Right lobe of liver (tissue), 6 donors: ENCODE data around the gene PDPK1. TPM values are rescaled to one million over a fixed set of nuclear protein-coding genes. Genes with fewer than 3 reads are reported as not detected.
A peak's percentile ranks its signal among the peaks of the same experiment; 100 is the strongest.

Source experiments
- ATAC-seq, 4 donors: fragments of 200-7000 bp; cut with Tn5 transposase; one replicate each; pipeline ENCODE4 v1.9.1; 2020; ENCODE audit warnings: mild to moderate bottlenecking in 4 of 4, moderate library complexity in 4 of 4
- DNase-seq, 3 donors: peaks; one replicate each; pipeline ENCODE4 v3.0.0-alpha.2; 2020
- H3K27ac ChIP-seq, 3 donors: fragments of 200-600 bp; one replicate each; pipeline ENCODE4 v1.8.0; 2022
- H3K27me3 ChIP-seq, 2 donors: fragments of 200-600 bp; one replicate each; pipeline ENCODE4 v1.8.0; 2022
- H3K36me3 ChIP-seq, 4 donors: fragments of 200-600 bp; sonication (generic) in 1 of 4; one replicate each; pipeline versions ENCODE4 v1.5.1 to v1.8.0; 2017 to 2022; ENCODE audit warnings: control low read depth in 1 of 4
- H3K4me1 ChIP-seq, 4 donors: fragments of 200-600 bp; sonication (generic) in 1 of 4; one replicate each; pipeline versions ENCODE4 v1.5.1 to v1.8.0; 2017 to 2022; ENCODE audit warnings: control low read depth in 1 of 4
- H3K4me3 ChIP-seq, 3 donors: fragments of 200-600 bp; one replicate each; pipeline ENCODE4 v1.8.0; 2022
- H3K9me3 ChIP-seq, 4 donors: fragments of 200-600 bp; sonication (generic) in 1 of 4; one replicate each; pipeline versions ENCODE4 v1.5.1 to v1.8.0; 2017 to 2022; ENCODE audit warnings: control low read depth in 1 of 4
- POLR2A ChIP-seq: fragments of 450-650 bp; IDR thresholded peaks from one replicate; pipeline ENCODE4 v1.6.1; 2017; ENCODE audit warnings: antibody characterized with exemption, mild to moderate bottlenecking
- WGBS: methylation state at CpG from one replicate; pipeline ENCODE4 v1.1.6; 2018; ENCODE audit warnings: low coverage, low lambda C conversion rate; ENCODE audit not compliant: insufficient coverage; ENCODE audit errors: missing lambda C conversion rate; 5-methylcytosine and 5-hydroxymethylcytosine counted together
- intact Hi-C, 2 donors: fragments of 100-400 bp; cut with DNase I; formaldehyde crosslinking; loops; one replicate each; pipeline versions ENCODE4 v1.11.2 to v1.14.1; 2022
- total RNA-seq, 6 experiments: library from RNA; depleted of rRNA in 2 of 6; stranded (reverse); fragments of >200 nt in 2 of 6; fragmentation: NEBNext Ultra II Directional in 3 of 6; extraction: Animal tissue kit (Norgen Biotek cat#: 25700) in 3 of 6; gene quantifications; one replicate each; pipeline versions ENCODE4 v1.1.0 to v1.2.4, GENCODE V29; 2016 to 2023
- TF ChIP-seq, protein P1 (sequence below), 4 donors: fragments of 200-600 bp in 3 of 4; fragments of 450-650 bp in 1 of 4; IDR thresholded peaks; one replicate each; pipeline versions ENCODE4 v1.5.1 to v1.8.0; 2016 to 2022; ENCODE audit warnings: antibody characterized with exemption in 4 of 4, mild to moderate bottlenecking in 2 of 4
- donor health status: DM: no; HTN: yes; CAD: no.
- donor health status: DM: no; HTN: no; CAD: no.
- donor health status: DM: no; HTN: no; CAD: no.
- donor health status: DM: no; HTN: yes; CAD: no.
- donor health status: DM: no; HTN: yes; CAD: no.

The PDPK1 gene
- total RNA-seq, 6 experiments from 2014 or later: 20.7 to 28.3 (median 24.5) TPM

DNA sequence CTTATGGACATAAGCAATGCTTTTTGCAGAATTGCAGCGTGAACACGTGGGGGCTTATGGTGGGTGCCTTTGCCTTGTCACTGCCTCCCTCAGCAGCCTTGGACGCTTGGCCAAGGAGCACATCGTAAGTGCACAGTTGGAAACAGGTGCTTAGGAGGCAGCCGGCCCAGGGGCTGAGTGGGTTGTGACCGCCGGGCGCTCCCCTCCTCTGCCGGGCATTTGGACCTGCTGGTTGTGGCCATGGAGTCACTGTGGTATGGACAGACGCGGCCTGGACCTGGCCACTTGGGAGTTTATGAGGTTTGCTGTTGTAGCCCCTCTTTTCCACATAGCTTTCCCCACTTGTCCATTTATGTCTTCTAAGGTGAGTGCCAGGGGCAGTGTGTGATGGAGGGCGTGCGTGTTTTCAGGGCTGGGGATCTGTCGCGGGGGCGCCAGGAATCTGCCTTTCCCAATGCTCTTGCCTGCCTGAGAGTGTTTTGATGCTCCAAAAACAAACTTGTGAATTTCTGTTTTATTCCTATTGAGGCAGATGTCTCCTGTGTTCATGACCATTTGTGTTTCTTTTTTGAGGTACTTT, 49.2 kb downstream of the PDPK1 start:
- no peak overlapping the region for H3K27ac ChIP-seq
- no peaks in the 10 kb centered on the region for H3K4me1 ChIP-seq
- no peak for ATAC-seq
- peaks cover 0 to 70% (median 11%) of the 10 kb centered on the region in 4 donors for H3K36me3 ChIP-seq
- no peaks in the 10 kb centered on the region for H3K9me3 ChIP-seq
- WGBS: 83% methylated on average over 7 of the region's 16 CpGs
- intact Hi-C loops: no loop called here
- no peaks in the 10 kb centered on the region for H3K27me3 ChIP-seq
- peak in 2 of 3 donors; percentile 10 to 48 for DNase-seq
- H3K4me3 ChIP-seq: no peak overlapping the region
- TF ChIP-seq, protein P1, sequence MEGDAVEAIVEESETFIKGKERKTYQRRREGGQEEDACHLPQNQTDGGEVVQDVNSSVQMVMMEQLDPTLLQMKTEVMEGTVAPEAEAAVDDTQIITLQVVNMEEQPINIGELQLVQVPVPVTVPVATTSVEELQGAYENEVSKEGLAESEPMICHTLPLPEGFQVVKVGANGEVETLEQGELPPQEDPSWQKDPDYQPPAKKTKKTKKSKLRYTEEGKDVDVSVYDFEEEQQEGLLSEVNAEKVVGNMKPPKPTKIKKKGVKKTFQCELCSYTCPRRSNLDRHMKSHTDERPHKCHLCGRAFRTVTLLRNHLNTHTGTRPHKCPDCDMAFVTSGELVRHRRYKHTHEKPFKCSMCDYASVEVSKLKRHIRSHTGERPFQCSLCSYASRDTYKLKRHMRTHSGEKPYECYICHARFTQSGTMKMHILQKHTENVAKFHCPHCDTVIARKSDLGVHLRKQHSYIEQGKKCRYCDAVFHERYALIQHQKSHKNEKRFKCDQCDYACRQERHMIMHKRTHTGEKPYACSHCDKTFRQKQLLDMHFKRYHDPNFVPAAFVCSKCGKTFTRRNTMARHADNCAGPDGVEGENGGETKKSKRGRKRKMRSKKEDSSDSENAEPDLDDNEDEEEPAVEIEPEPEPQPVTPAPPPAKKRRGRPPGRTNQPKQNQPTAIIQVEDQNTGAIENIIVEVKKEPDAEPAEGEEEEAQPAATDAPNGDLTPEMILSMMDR (IDR thresholded peaks at IDR 0.05): no peak
- no peak for TF ChIP-seq POLR2A

DNA sequence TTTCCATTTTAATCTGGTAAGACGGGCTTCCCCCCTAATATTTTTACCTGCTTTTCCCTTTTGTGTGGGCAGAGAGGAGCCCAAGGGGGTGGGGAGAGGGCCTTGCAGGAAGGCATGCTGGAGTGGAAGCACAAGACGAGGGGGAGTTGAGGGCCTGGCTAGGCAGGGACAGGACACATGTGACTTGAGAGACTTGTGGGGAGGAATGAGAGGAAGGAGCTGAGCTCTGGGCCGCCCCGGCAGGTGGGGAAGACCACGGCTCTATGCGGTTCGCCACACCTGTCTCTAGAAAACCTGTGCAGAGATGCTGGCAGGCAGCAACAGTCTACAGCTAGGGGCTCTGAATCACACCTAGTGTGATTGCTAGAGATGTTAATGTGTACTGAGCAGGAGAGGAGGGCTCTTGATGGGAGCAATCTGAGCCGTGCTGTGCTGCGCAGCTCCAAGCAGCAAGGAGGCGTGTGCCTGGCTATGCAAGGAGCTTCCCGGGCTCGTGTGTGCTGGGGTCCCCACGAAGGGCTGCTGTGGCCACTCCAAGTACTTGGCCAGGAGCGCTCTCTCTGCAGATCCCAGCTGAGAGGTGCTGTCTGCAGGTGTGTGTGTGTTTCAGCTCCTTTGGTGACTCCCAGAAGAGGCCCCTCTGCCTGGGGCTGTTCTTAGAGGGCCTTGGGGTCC, 50.2 kb downstream of the PDPK1 start:
- Histone ChIP-seq H3K9me3 (no peaks in the 10 kb centered on the region), H3K27me3 (no peaks in the 10 kb centered on the region), H3K4me1 (no peaks in the 10 kb centered on the region), H3K27ac (no peak overlapping the region), H3K36me3 (peaks cover 0 to 73% (median 11%) of the 10 kb centered on the region in 4 donors), H3K4me3 (no peak overlapping the region)
- 100% methylated on average over 2 of the region's 14 CpGs for WGBS
- intact Hi-C loops: no loop called here
- TF ChIP-seq, protein P1 (IDR thresholded peaks at IDR 0.05): no peak
- no peak for TF ChIP-seq POLR2A
- DNase-seq: no peak
- ATAC-seq: no peak

DNA sequence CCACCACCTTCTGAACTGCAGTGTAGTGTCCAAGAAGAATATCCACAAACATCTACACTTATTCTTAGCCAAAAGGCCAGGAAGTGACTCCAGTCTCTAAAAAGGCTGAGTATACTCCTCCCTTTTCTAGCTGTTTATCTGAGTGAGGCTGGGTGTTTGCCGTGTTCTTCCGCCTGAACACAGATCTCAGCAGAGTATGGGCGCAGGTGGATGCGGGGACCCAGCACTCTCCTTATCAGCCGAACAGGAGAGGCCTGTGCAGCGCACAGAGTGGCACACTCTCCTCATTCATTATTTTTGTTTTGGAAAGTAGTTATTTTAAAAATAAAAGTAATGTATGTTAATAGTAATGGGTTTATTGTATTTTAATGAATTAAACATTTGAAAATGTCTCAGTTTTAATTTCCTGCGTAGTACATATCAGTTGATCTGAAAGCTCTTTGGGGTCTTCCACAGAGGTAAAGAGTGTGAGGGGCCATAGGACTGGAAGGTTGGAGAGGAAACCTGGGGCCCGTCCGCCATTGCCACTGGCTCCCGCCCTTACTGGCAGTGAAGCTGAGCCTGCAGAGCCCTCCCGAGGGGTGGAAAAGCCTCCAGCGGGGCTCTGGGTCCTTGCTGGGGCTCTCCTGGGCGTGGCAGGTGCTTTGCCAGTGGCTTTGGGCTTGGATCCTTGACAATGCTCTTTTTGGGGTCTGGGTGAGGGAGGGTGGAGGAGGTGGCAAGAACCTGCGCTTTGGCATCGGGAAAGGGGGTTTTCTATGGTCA, 53.8 kb downstream of the PDPK1 start:
- TF ChIP-seq, protein P1 (IDR thresholded peaks at IDR 0.05): no peak
- TF ChIP-seq POLR2A: no peak
- H3K9me3 ChIP-seq: no peaks in the 10 kb centered on the region

DNA sequence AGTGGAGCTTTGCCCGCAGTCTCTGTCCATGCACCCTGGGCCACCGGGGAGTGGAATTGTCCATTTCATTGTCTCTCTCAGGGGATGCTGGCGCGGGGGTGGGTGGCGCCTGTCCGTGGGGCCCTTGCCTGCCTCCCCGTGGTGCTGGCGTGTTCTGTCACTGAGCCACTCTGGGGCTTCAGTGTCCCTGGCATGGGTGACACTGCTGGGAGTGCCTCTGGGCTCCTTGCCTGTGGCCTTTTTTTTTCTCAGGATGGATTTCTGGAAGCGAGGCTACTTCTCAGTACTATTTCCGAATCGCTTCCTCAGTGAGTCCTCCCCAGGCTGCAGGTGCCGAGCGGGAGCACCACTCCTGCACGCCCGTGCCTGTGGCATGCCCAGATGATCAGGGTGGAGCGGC, 55.0 kb downstream of the PDPK1 start:
- Histone ChIP-seq H3K4me1 (no peaks in the 10 kb centered on the region), H3K27me3 (no peaks in the 10 kb centered on the region), H3K36me3 (peaks cover 0 to 70% (median 16%) of the 10 kb centered on the region in 4 donors), H3K9me3 (no peaks in the 10 kb centered on the region), H3K4me3 (no peak overlapping the region), H3K27ac (no peak overlapping the region)
- intact Hi-C loops: no loop called here
- DNase-seq: peak in 1 of 3 donors; percentile 11
- ATAC-seq: no peak
- TF ChIP-seq POLR2A: no peak
- TF ChIP-seq, protein P1 (IDR thresholded peaks at IDR 0.05): no peak
- 91% methylated on average over 9 of the region's 16 CpGs for WGBS

More for the DNA sequence above, 53.8 kb downstream of the PDPK1 start:
- intact Hi-C loops: no loop called here
- peaks cover 0 to 70% (median 15%) of the 10 kb centered on the region in 4 donors for H3K36me3 ChIP-seq
- H3K4me1 ChIP-seq: no peaks in the 10 kb centered on the region
- no peak overlapping the region for H3K27ac ChIP-seq
- DNase-seq (peak in 1 of 3 donors; percentile 4), ATAC-seq (no peak)
- no peaks in the 10 kb centered on the region for H3K27me3 ChIP-seq
- no peak overlapping the region for H3K4me3 ChIP-seq
- WGBS: 96% methylated on average over 13 of the region's 15 CpGs
